ENCODE data around the gene WDR41. TPM values are rescaled to one million over a fixed set of nuclear protein-coding genes. Genes with fewer than 3 reads are reported as not detected.

The WDR41 gene
- total and polyA plus RNA-seq, 9 of the 15 experiments (the other 6 are each of a cell fraction or from before 2014, with no cell fraction given), result 33.6 to 67.2 (median 55.5) TPM

DNA sequence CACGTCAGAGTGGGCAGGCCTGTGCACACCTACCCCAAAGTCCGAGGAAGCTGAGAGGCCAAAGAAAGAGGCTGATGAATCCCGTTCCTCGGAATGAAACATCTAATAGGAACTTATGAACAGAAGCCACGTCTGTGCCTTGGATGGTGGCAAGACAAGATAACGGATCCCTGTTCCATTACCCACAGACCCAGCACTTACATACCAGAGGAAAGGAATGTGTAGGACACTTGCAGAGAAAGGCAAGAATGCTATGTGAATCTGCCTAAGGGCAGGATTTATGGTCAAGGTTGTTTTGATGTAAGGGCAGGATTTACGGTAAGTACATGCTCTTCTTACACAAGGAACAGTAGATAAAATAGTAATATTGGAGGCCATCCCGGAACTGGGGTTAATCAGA is 93.2 kb downstream of the WDR41 start:
- no peaks in the 10 kb centered on the region for H3K9me3 ChIP-seq (replicated peaks; ENCODE audit: control insufficient read depth, insufficient read depth, low read depth, low read length)

More for the DNA sequence above, 93.2 kb downstream of the WDR41 start:
- H3K4me1 ChIP-seq (replicated peaks in 1 of 2; ENCODE audit: control insufficient read depth in 2 of 2, insufficient read depth in 2 of 2, low read length in 2 of 2), result no peaks in the 10 kb centered on the region
- peaks cover 14 to 24% of the 10 kb centered on the region in 2 experiments for H3K27me3 ChIP-seq (ENCODE audit: control insufficient read depth in 2 of 2, insufficient read depth in 2 of 2, low read length in 2 of 2)
- intact Hi-C loops (cut with micrococcal nuclease) (no loop called here), in situ Hi-C loops (cut with MboI) (no loop called here)
- POLR2A ChIA-PET, result no interaction called here
- H3K9ac ChIP-seq (ENCODE audit: insufficient read depth in 1 of 2, low read depth in 2 of 2, low read length in 2 of 2), result no peak overlapping the region
- BruUV-seq (replicated peaks), result no TSS peak
- TF ChIP-seq, protein P1, sequence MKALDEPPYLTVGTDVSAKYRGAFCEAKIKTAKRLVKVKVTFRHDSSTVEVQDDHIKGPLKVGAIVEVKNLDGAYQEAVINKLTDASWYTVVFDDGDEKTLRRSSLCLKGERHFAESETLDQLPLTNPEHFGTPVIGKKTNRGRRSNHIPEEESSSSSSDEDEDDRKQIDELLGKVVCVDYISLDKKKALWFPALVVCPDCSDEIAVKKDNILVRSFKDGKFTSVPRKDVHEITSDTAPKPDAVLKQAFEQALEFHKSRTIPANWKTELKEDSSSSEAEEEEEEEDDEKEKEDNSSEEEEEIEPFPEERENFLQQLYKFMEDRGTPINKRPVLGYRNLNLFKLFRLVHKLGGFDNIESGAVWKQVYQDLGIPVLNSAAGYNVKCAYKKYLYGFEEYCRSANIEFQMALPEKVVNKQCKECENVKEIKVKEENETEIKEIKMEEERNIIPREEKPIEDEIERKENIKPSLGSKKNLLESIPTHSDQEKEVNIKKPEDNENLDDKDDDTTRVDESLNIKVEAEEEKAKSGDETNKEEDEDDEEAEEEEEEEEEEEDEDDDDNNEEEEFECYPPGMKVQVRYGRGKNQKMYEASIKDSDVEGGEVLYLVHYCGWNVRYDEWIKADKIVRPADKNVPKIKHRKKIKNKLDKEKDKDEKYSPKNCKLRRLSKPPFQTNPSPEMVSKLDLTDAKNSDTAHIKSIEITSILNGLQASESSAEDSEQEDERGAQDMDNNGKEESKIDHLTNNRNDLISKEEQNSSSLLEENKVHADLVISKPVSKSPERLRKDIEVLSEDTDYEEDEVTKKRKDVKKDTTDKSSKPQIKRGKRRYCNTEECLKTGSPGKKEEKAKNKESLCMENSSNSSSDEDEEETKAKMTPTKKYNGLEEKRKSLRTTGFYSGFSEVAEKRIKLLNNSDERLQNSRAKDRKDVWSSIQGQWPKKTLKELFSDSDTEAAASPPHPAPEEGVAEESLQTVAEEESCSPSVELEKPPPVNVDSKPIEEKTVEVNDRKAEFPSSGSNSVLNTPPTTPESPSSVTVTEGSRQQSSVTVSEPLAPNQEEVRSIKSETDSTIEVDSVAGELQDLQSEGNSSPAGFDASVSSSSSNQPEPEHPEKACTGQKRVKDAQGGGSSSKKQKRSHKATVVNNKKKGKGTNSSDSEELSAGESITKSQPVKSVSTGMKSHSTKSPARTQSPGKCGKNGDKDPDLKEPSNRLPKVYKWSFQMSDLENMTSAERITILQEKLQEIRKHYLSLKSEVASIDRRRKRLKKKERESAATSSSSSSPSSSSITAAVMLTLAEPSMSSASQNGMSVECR (CRISPR knock-in tag; IDR thresholded peaks at IDR 0.05), result no peak
- TF ChIP-seq CHAMP1 (IDR thresholded peaks at IDR 0.05), result no peak
- TF ChIP-seq RUNX1 (IDR thresholded peaks at IDR 0.05; ENCODE audit: low read depth), result no peak
- TF ChIP-seq, protein P2, sequence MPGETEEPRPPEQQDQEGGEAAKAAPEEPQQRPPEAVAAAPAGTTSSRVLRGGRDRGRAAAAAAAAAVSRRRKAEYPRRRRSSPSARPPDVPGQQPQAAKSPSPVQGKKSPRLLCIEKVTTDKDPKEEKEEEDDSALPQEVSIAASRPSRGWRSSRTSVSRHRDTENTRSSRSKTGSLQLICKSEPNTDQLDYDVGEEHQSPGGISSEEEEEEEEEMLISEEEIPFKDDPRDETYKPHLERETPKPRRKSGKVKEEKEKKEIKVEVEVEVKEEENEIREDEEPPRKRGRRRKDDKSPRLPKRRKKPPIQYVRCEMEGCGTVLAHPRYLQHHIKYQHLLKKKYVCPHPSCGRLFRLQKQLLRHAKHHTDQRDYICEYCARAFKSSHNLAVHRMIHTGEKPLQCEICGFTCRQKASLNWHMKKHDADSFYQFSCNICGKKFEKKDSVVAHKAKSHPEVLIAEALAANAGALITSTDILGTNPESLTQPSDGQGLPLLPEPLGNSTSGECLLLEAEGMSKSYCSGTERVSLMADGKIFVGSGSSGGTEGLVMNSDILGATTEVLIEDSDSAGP (CRISPR knock-in tag; IDR thresholded peaks at IDR 0.05), result no peak
- no peak for TF ChIP-seq ZNF354B (CRISPR knock-in tag; IDR thresholded peaks at IDR 0.05)
- no peak for TF ChIP-seq ADNP (tag; IDR thresholded peaks at IDR 0.05)
- TF ChIP-seq ZNF263 (CRISPR knock-in tag; IDR thresholded peaks at IDR 0.05; ENCODE audit: borderline replicate concordance), result no peak
- no peak for TF ChIP-seq ZZZ3 (IDR thresholded peaks at IDR 0.05)
- no peak for TF ChIP-seq KDM5B (IDR thresholded peaks at IDR 0.05; ENCODE audit: insufficient replicate concordance, low read depth, low read length)
- WGBS (ENCODE audit: insufficient coverage, low coverage, missing lambda C conversion rate), result 3% methylated on average over 8 of the region's 8 CpGs
- no peaks in the 10 kb centered on the region for H4K20me1 ChIP-seq (replicated peaks; ENCODE audit: control insufficient read depth, insufficient read depth, low read length)
- ATAC-seq (no peak), FAIRE-seq (no peak), DNase-seq (ENCODE audit: extremely low read depth in 1 of 4, low spot score in 3 of 4) (no peak)
- CTCF ChIA-PET (ENCODE audit: low intra/inter-chr PET ratio), result no interaction called here
- no peak overlapping the region for H3K4me3 ChIP-seq
- H2AFZ ChIP-seq (ENCODE audit: low read depth, low read length), result no peak overlapping the region
- H3K9me1 ChIP-seq (ENCODE audit: control insufficient read depth, insufficient read depth, low read length), result no peaks in the 10 kb centered on the region
- no peak overlapping the region for H3K4me2 ChIP-seq (ENCODE audit: insufficient read depth, low read length)
- H3K36me3 ChIP-seq (ENCODE audit: control insufficient read depth, insufficient read depth, low read length), result no peaks in the 10 kb centered on the region
- H3K79me2 ChIP-seq (ENCODE audit: control insufficient read depth, insufficient read depth, low read length), result no peaks in the 10 kb centered on the region
- H3K27ac ChIP-seq (ENCODE audit: extremely low read depth, low read depth, low read length), result no peak overlapping the region

Data from K562 (cell line).